Measurements from ENCODE around the gene CDK5R2. TPM values are rescaled to one million over a fixed set of nuclear protein-coding genes. Genes with fewer than 3 reads are reported as not detected.

The CDK5R2 gene
- total RNA-seq, 1 donor from 2014 or later: not detected

- Histone ChIP-seq H3K36me3 (no peaks in the 10 kb centered on the region), H3K4me3 (no peak overlapping the region), H3K9me3 (replicated peaks) (no peaks in the 10 kb centered on the region), H3K27ac (replicated peaks) (no peak overlapping the region), H3K27me3 (ENCODE audit: low read depth) (peaks cover 97% of the 10 kb centered on the region), H3K4me1 (no peaks in the 10 kb centered on the region)
- TF ChIP-seq CTCF (IDR thresholded peaks at IDR 0.05; ENCODE audit: borderline replicate concordance): no peak
- intact Hi-C loops (cut with micrococcal nuclease): no loop called here
- DNase-seq: no peak
Measured at GRCh38 chr2:218952160-218952559, 7.3 kb upstream of the CDK5R2 start.

- peaks cover 99% of the 10 kb centered on the region for H3K27me3 ChIP-seq (ENCODE audit: low read depth)
- DNase-seq: no peak
Measured at GRCh38 chr2:218953366-218953954, 6.0 kb upstream of the CDK5R2 start.

GRCh38 chr2:218954541-218955300, 4.7 kb upstream of the CDK5R2 start:
- DNase-seq: no peak
- intact Hi-C loops (cut with micrococcal nuclease): no loop called here
- Histone ChIP-seq H3K27ac (replicated peaks) (no peak overlapping the region), H3K4me3 (no peak overlapping the region), H3K9me3 (replicated peaks) (no peaks in the 10 kb centered on the region), H3K36me3 (no peaks in the 10 kb centered on the region), H3K4me1 (peaks cover 7% of the 10 kb centered on the region), H3K27me3 (ENCODE audit: low read depth) (peaks cover 100% of the 10 kb centered on the region)
- TF ChIP-seq CTCF (IDR thresholded peaks at IDR 0.05; ENCODE audit: borderline replicate concordance): no peak

More at GRCh38 chr2:218953366-218953954, 6.0 kb upstream of the CDK5R2 start:
- Histone ChIP-seq H3K27ac (replicated peaks) (no peak overlapping the region), H3K9me3 (replicated peaks) (no peaks in the 10 kb centered on the region), H3K4me1 (no peaks in the 10 kb centered on the region), H3K36me3 (no peaks in the 10 kb centered on the region), H3K4me3 (no peak overlapping the region)
- intact Hi-C loops (cut with micrococcal nuclease): no loop called here
- TF ChIP-seq CTCF (IDR thresholded peaks at IDR 0.05; ENCODE audit: borderline replicate concordance): no peak

- Histone ChIP-seq H3K4me1 (peaks cover 17% of the 10 kb centered on the region), H3K27ac (replicated peaks) (no peak overlapping the region), H3K27me3 (ENCODE audit: low read depth) (peaks cover 100% of the 10 kb centered on the region), H3K36me3 (no peaks in the 10 kb centered on the region), H3K9me3 (replicated peaks) (no peaks in the 10 kb centered on the region), H3K4me3 (no peak overlapping the region)
- no peak for TF ChIP-seq CTCF (IDR thresholded peaks at IDR 0.05; ENCODE audit: borderline replicate concordance)
- intact Hi-C loops (cut with micrococcal nuclease): no loop called here
- no peak for DNase-seq
Measured at GRCh38 chr2:218956039-218956438, 3.4 kb upstream of the CDK5R2 start.

GRCh38 chr2:218957671-218958070, 1.8 kb upstream of the CDK5R2 start:
- Histone ChIP-seq H3K4me3 (no peak overlapping the region), H3K27me3 (ENCODE audit: low read depth) (peaks cover 100% of the 10 kb centered on the region), H3K27ac (replicated peaks) (no peak overlapping the region), H3K9me3 (replicated peaks) (no peaks in the 10 kb centered on the region), H3K36me3 (no peaks in the 10 kb centered on the region), H3K4me1 (peaks cover 18% of the 10 kb centered on the region)
- TF ChIP-seq CTCF (IDR thresholded peaks at IDR 0.05; ENCODE audit: borderline replicate concordance): no peak
- DNase-seq: no peak
- intact Hi-C loops (cut with micrococcal nuclease): no loop called here
